ENCODE measurements around the gene NSDHL. TPM values are rescaled to one million over a fixed set of nuclear protein-coding genes. Genes with fewer than 3 reads are reported as not detected.
A peak's percentile ranks its signal among the peaks of the same experiment; 100 is the strongest.

Gene NSDHL
- total and polyA plus RNA-seq, 2 of the 4 experiments (the other 2 are of a cell fraction), result 22.8 to 26.0 TPM

DNA sequence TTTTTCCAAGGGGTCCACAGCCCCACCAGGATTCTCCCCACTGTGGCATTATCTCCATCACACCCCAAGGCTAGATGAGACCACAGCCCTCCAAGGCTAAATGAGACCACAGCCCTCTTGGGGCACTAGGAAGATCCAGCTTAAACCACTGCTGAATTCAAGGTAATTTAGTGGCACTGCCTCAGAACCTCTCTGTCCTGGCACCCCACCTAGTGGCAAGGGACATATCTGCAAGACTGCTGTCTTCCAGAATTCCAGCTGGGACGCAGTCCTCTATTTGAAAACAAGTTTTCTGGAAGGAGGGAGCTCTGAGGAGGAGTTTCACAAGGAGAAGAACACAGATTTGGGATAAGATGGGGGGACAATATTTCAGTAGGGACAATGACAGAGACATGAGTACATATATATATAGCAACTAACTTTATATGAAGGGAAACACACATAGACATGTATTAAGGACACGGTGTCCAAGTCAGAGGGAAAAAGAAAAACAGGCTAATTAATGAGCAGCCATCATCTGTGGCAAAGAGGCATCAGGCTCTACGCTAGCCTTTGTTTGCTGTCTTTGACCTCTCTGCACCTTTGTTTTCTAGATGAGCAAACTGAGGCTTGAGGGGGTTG is 9.6 kb upstream of the NSDHL start:
- BruUV-seq (replicated peaks), result no TSS peak
- H3K14ac ChIP-seq (replicated peaks; ENCODE audit: low read depth, low read length), result no peak overlapping the region
- no CpG with 5 or more reads among the region's 3 CpGs for WGBS, 2 experiments (ENCODE audit: extremely low coverage in 2 of 2, insufficient read length in 1 of 2)
- H3K9me3 ChIP-seq (ENCODE audit: control insufficient read depth, insufficient read depth, low read length), result no peaks in the 10 kb centered on the region
- no peak overlapping the region for H2AK9ac ChIP-seq (replicated peaks; ENCODE audit: low read depth, low read length, poor library complexity)
- intact Hi-C loops (cut with micrococcal nuclease) (no loop called here), dilution Hi-C loops (cut with HindIII; ENCODE audit: low sequenced_read_pairs, unreplicated experiment) (no loop called here), in situ Hi-C loops (cut with MboI; ENCODE audit: low sequenced_read_pairs) (loop anchor here (25.0 kb wide), 1 partner anchor 1659 kb away; no protein-coding TSS in a partner anchor)
- H3K4me3 ChIP-seq (ENCODE audit: insufficient read depth, low read depth, low read length), result no peak overlapping the region
- no peak overlapping the region for H3K4ac ChIP-seq (ENCODE audit: low read depth, low read length)
- H3K4me1 ChIP-seq (ENCODE audit: control insufficient read depth, insufficient read depth, low read length), result peaks cover 4% of the 10 kb centered on the region; the same call in 1 of the 2 replicates
- H3K56ac ChIP-seq (ENCODE audit: extremely low read depth, insufficient read depth, low read length), result no peak overlapping the region
- H3K27ac ChIP-seq (ENCODE audit: insufficient read depth, low read length), result no peak overlapping the region
- ChIA-PET POLR2A (ENCODE audit: unreplicated experiment) (no interaction called here), CTCF (interaction anchor here (0.8 to 1.2 kb wide), 2 partner anchors 8 to 9 kb away, joined by 3 read pairs; no protein-coding TSS in a partner anchor)
- H2AK5ac ChIP-seq (ENCODE audit: low read depth, low read length), result no peak overlapping the region
- no peak overlapping the region for H4K91ac ChIP-seq (ENCODE audit: insufficient read depth, low read depth, low read length)
- H4K8ac ChIP-seq (ENCODE audit: low read depth in 2 of 2, low read length in 2 of 2), result no peak overlapping the region
- no peaks in the 10 kb centered on the region for H3K79me1 ChIP-seq (ENCODE audit: low read depth in 1 of 2, low read length in 2 of 2)
- no peak overlapping the region for H3K4me2 ChIP-seq (ENCODE audit: low read depth, low read length)
- H3K27me3 ChIP-seq (ENCODE audit: control insufficient read depth, insufficient read depth, low read length), result no peaks in the 10 kb centered on the region
- no peak overlapping the region for H3K18ac ChIP-seq (ENCODE audit: low read depth, low read length)
- no peak overlapping the region for H2AFZ ChIP-seq (replicated peaks; ENCODE audit: low read length, poor library complexity)
- no peak overlapping the region for H2BK20ac ChIP-seq (ENCODE audit: low read depth, low read length)
- no peak overlapping the region for H3K23ac ChIP-seq (ENCODE audit: low read depth, low read length)
- H4K5ac ChIP-seq (ENCODE audit: low read depth, low read length), result no peak overlapping the region
- no peak for TF ChIP-seq CHD1 (IDR thresholded peaks at IDR 0.05; ENCODE audit: low read depth, low read length)
- TF ChIP-seq MAFK (IDR thresholded peaks at IDR 0.05; ENCODE audit: low read depth, low read length), result no peak
- TF ChIP-seq POLR2A (IDR thresholded peaks at IDR 0.05; ENCODE audit: low read depth, low read length), result no peak
- TF ChIP-seq RAD21 (IDR thresholded peaks at IDR 0.05; ENCODE audit: low read length), result peak; percentile 36; the same call in 1 of the 2 replicates
- TF ChIP-seq, protein P1, sequence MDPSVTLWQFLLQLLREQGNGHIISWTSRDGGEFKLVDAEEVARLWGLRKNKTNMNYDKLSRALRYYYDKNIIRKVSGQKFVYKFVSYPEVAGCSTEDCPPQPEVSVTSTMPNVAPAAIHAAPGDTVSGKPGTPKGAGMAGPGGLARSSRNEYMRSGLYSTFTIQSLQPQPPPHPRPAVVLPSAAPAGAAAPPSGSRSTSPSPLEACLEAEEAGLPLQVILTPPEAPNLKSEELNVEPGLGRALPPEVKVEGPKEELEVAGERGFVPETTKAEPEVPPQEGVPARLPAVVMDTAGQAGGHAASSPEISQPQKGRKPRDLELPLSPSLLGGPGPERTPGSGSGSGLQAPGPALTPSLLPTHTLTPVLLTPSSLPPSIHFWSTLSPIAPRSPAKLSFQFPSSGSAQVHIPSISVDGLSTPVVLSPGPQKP (IDR thresholded peaks at IDR 0.05; ENCODE audit: borderline replicate concordance, low read depth, low read length), result no peak
- TF ChIP-seq RCOR1 (IDR thresholded peaks at IDR 0.05; ENCODE audit: insufficient replicate concordance, low read length), result no peak
- TF ChIP-seq, protein P2, sequence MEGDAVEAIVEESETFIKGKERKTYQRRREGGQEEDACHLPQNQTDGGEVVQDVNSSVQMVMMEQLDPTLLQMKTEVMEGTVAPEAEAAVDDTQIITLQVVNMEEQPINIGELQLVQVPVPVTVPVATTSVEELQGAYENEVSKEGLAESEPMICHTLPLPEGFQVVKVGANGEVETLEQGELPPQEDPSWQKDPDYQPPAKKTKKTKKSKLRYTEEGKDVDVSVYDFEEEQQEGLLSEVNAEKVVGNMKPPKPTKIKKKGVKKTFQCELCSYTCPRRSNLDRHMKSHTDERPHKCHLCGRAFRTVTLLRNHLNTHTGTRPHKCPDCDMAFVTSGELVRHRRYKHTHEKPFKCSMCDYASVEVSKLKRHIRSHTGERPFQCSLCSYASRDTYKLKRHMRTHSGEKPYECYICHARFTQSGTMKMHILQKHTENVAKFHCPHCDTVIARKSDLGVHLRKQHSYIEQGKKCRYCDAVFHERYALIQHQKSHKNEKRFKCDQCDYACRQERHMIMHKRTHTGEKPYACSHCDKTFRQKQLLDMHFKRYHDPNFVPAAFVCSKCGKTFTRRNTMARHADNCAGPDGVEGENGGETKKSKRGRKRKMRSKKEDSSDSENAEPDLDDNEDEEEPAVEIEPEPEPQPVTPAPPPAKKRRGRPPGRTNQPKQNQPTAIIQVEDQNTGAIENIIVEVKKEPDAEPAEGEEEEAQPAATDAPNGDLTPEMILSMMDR (conservative IDR thresholded peaks at IDR 0.05; ENCODE audit: low read depth, low read length), result peak; percentile 51
- no peak for TF ChIP-seq MXI1 (IDR thresholded peaks at IDR 0.05; ENCODE audit: borderline replicate concordance, low read depth, low read length)
- no peaks in the 10 kb centered on the region for H4K20me1 ChIP-seq (ENCODE audit: insufficient read depth, low read length)
- DNase-seq (peak; percentile 32), ATAC-seq (ENCODE audit: low read depth) (peak; percentile 38; the same call in 1 of the 2 replicates)
- H2BK120ac ChIP-seq (ENCODE audit: low read depth, low read length), result no peak overlapping the region
- H3K36me3 ChIP-seq (ENCODE audit: control insufficient read depth, insufficient read depth, low read length), result no peaks in the 10 kb centered on the region
- no peaks in the 10 kb centered on the region; the same call in 1 of the 2 replicates for H3K9me1 ChIP-seq (ENCODE audit: insufficient read depth, low read length)
- no peak overlapping the region for H2BK15ac ChIP-seq (ENCODE audit: low read depth, low read length)
- H3K9ac ChIP-seq (ENCODE audit: low read depth, low read length), result no peak overlapping the region
- H2BK5ac ChIP-seq (ENCODE audit: low read depth, low read length, poor library complexity, severe bottlenecking), result no peak overlapping the region
